ENCODE results near the gene HPCAL1.
A peak's percentile ranks its signal among the peaks of the same experiment; 100 is the strongest.

HPCAL1 gene

DNA sequence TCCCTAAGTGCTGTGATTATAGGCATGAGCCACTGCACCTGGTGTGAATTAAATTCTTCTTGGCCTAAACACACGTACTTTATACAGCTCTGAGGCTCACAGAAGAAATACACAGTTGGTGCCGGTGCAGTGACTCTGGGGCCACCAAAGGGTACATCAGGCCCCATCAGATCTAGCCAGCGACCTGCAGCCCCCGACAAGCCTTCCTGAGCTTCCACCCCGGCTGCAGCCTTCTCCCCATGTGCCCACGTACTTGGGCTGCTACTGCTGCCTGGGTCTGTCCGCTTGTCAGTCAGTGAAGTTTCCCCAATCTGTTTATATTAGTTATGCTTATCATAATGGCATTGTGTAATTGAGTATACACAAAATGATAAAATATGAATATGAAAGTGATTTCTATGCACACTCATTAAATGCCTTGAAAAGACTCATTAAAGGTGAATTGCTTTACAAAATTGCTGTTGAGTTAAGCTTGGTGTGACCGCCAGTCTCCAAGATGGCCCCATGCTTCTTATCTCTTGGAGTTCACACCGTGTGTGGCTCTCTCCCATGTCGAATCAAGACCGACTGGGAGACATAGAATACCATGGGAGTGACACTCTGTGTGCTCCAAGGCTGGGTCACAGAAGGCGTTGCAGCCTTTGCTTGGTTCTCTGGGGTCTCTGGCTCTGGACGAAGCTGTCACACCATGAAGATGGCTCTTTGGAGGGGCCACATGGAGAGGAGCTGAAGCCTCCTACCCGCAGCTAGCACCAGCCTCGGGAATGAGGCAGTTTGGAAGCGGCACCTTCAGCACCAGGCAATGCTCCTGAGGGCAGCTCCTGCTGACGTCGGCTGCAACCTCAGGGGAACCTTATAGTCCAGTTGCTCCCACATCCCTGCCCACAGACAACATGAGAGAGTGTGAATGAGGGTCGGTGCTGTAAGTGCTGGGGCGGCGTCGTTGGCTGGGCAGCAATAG lies 29.2 kb upstream of the HPCAL1 start:
- H3K27ac ChIP-seq = no peak overlapping the region
- H3K4me3 ChIP-seq = no peak overlapping the region
- no peak overlapping the region for H3K9ac ChIP-seq
- H3K4me1 ChIP-seq = peaks cover 11 to 35% (median 20%) of the 10 kb centered on the region in 10 experiments; a peak in 19 of 20 replicates
- H3K4me2 ChIP-seq = no peak overlapping the region
- H3K9me3 ChIP-seq (replicated peaks in 1 of 11) = no peaks in the 10 kb centered on the region
- H3K27me3 ChIP-seq = no peaks in the 10 kb centered on the region
- H3K36me3 ChIP-seq = no peaks in the 10 kb centered on the region
- TF ChIP-seq Cebpa-rat (IDR thresholded peaks at IDR 0.05) = no peak
- H4K20me1 ChIP-seq = no peaks in the 10 kb centered on the region

DNA sequence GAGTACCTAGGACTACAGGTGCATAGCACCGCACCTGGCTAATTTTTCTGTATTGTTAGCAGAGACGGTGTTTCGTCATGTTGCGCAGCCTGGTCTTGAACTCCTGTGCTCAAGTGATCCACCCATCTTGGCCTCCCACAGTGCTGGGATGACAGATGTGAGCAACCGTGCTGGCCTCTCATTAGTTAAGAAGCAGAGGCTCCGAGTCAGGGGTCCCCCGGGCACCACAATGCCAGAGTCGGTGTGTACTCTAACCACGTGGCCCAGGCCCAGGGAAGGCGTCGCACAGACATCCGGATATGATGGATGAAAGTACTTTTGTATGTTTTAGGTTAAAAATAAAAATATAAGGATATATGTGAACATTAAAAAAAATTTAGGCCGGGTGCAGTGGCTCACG lies 28.3 kb upstream of the HPCAL1 start:
- no peak overlapping the region for H3K9ac ChIP-seq
- no peak for TF ChIP-seq Cebpa-rat (IDR thresholded peaks at IDR 0.05)
- H3K36me3 ChIP-seq = no peaks in the 10 kb centered on the region
- no peak overlapping the region for H3K27ac ChIP-seq
- no peak overlapping the region for H3K4me2 ChIP-seq
- H3K9me3 ChIP-seq (replicated peaks in 1 of 11) = no peaks in the 10 kb centered on the region
- peaks cover 11 to 44% (median 28%) of the 10 kb centered on the region in 10 experiments; a peak in 19 of 20 replicates for H3K4me1 ChIP-seq
- no peak overlapping the region for H3K4me3 ChIP-seq
- no peaks in the 10 kb centered on the region for H4K20me1 ChIP-seq
- no peaks in the 10 kb centered on the region for H3K27me3 ChIP-seq

DNA sequence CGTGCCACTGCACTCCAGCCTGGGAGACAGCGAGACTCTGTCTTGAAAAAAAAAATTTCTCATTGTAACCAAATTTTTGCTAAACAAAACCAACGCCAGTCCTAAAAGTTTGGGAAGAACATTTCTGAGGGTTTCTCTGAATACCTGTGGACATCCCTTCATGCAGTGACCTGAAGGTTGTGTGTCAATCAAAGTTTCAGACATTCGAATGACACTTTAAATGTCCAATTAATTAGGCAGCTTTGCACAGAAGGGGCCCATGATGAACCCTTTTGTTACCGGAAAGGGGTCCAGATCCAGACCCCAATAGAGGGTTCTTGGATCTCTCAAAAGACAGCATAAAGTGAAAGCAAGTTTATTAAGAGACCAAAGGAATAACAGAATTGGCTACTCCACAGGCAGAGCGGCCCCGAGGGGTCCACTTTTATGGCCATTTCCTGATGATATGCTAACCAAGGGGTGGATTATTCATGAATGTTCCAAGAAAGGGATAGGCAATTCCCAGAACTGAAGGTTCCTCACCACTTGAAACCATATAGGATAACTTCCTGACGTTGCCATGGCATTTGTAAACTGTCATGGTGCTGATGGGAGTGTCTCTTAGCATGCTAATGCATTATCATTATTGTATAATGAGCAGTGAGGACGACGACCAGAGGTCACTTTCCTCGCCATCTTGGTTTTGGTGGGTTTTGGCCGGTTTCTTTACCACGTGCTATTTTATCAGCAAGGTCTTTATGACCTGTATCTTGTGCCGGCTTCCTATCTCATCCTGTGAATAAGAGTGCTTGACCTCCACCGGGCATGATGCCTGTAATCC lies 27.5 kb upstream of the HPCAL1 start:
- Histone ChIP-seq H3K9ac (no peak overlapping the region), H4K20me1 (no peaks in the 10 kb centered on the region), H3K4me2 (no peak overlapping the region), H3K9me3 (replicated peaks in 1 of 11) (no peaks in the 10 kb centered on the region), H3K4me1 (peaks cover 7 to 51% (median 24%) of the 10 kb centered on the region in 10 experiments; a peak in 19 of 20 replicates), H3K4me3 (no peak overlapping the region), H3K36me3 (no peaks in the 10 kb centered on the region), H3K27ac (no peak overlapping the region), H3K27me3 (no peaks in the 10 kb centered on the region)
- TF ChIP-seq Cebpa-rat (IDR thresholded peaks at IDR 0.05) = no peak

DNA sequence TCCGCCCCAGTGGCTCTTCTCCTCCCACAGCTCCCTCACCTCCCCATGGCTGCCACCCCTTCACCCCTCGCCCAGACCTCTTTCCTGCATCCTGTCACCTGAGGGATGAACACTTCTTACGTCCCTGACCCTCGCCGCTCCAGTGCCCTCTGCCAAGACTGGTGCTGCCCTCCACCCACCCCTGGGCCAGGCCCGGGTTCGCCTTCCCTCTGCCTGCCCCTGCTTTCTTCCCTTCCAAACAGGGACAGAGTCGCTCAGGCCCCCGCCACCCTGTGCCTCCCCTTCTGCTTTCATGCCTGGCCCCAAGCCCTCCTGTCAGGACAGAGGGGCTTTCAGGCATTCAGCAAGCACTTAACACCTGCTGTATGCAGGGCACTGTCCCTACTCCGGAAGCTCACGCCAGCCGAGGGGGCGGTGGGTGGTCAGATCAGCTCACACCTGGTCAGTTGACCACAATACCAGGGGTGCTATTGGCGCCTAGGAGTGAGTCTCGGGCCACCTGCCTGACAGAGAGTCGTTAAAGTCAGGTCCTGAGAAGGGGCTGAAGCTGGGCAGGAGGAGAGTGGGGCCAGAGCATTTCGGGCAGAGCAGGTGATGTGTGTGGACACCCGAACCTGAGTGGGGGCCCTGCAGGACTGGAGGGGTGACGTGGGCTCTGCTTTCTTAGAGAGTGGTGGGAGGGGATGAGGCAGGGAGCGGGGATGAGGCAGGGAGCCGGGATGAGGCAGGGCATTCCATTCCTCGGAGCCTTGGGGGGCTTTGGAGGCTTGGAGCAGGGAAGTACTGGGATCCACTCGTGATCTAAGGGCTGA lies 26.0 kb upstream of the HPCAL1 start:
- Histone ChIP-seq H3K36me3 (no peaks in the 10 kb centered on the region), H3K27me3 (no peaks in the 10 kb centered on the region), H3K4me1 (peaks cover 0 to 46% (median 16%) of the 10 kb centered on the region in 10 experiments; a peak in 15 of 20 replicates), H4K20me1 (no peaks in the 10 kb centered on the region), H3K4me2 (peak overlapping the region in 3 of 11 experiments; percentile 81 to 89 (median 84); a peak in 2 of 22 replicates), H3K4me3 (no peak overlapping the region), H3K9me3 (replicated peaks in 1 of 11) (no peaks in the 10 kb centered on the region), H3K27ac (no peak overlapping the region), H3K9ac (0 out of 22 replicates have a peak overlapping the region, but pooled peaks of 1 of the 11 experiments have one; percentile 4)
- no peak for TF ChIP-seq Cebpa-rat (IDR thresholded peaks at IDR 0.05)

DNA sequence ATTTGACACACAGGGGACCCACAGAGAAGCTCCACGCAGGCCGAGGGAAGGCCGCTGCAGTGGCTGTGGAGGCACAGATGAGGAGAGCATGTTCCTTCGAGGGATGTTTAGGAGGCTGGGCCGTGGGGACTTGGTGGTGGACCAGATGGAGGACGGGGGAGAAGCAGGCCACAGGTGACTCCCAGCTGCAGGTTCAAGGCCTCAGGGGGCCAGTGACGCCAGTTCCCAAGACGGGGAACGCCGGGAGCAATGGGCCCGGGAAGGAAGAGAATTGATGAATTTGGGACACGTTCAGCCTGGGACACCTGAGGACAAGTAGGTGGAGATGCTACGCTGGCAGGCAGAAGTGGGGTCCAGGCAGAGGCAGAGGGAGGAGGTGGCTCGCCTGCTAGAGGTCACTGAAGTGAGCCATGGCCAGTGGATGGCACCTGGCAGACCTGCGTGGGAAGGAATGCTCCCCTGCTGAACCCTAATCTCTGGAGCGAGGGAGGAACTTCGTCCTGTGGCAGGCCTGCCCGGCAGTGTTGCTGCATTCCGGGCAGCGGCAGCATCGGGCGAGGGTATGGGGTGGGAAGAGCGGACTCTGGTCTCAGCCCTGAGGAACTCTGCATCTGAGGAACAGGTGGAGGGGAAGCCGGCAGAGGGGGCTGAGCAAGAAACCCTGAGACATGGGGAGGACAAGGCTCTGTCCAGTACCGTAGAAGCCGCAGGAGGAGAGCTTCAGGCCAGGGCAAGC lies 25.2 kb upstream of the HPCAL1 start:
- H3K27ac ChIP-seq = peak overlapping the region in 5 of 11 experiments; percentile 4 to 70 (median 60); a peak in 7 of 22 replicates
- TF ChIP-seq Cebpa-rat (IDR thresholded peaks at IDR 0.05) = no peak
- peak overlapping the region in 3 of 11 experiments; percentile 2 to 57 (median 26); a peak in 2 of 22 replicates for H3K9ac ChIP-seq
- no peak overlapping the region for H3K4me3 ChIP-seq
- H3K9me3 ChIP-seq (replicated peaks in 1 of 11) = no peaks in the 10 kb centered on the region
- H3K36me3 ChIP-seq = no peaks in the 10 kb centered on the region
- peak overlapping the region in 5 of 11 experiments; percentile 62 to 89 (median 81); a peak in 10 of 22 replicates for H3K4me2 ChIP-seq
- no peaks in the 10 kb centered on the region for H4K20me1 ChIP-seq
- H3K27me3 ChIP-seq = no peaks in the 10 kb centered on the region
- H3K4me1 ChIP-seq = peaks cover 7 to 54% (median 23%) of the 10 kb centered on the region in 10 experiments

DNA sequence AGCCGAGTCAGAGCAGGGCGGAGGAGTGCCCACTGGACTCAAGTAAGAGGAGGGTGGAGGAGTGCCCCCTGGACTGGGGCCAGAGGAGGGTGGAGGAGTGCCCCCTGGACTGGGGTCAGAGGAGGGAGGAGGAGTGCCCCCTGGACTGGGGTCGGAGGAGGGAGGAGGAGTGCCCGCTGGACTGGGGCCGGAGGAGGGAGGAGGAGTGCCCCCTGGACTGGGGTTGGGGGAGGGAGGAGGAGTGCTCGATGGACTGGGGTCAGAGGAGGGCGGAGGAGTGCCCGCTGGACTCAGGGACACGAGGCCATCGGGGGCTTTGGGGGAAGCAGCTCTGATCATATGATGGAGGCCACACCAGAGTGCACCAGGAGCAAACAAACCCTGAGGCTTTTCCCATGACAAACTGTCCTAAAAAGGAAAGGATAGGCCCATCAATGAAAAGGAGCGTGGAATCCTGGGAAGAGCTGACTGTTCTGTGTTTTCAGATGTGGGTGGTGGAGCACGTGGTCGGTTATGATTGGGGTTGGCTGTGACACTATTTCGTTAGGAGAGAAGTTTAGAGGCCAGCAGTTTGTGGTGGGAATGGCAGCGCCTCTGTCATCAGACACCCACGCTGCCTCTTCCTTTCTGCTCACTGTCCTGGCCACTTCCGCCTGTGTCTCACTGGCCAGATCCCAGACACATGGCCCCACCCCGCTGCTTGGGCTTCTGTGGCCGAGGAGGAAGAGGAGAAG lies 24.5 kb upstream of the HPCAL1 start:
- H3K36me3 ChIP-seq = no peaks in the 10 kb centered on the region
- H3K4me2 ChIP-seq = peak overlapping the region in 9 of 11 experiments; percentile 10 to 89 (median 62); a peak in 14 of 22 replicates
- H4K20me1 ChIP-seq = no peaks in the 10 kb centered on the region
- no peaks in the 10 kb centered on the region for H3K27me3 ChIP-seq
- H3K4me1 ChIP-seq = peaks cover 14 to 61% (median 31%) of the 10 kb centered on the region in 10 experiments
- peak overlapping the region in 6 of 11 experiments; percentile 4 to 70 (median 50); a peak in 9 of 22 replicates for H3K27ac ChIP-seq
- no peak for TF ChIP-seq Cebpa-rat (IDR thresholded peaks at IDR 0.05)
- no peaks in the 10 kb centered on the region for H3K9me3 ChIP-seq (replicated peaks in 1 of 11)
- peak overlapping the region in 4 of 11 experiments; percentile 2 to 57 (median 18); a peak in 3 of 22 replicates for H3K9ac ChIP-seq
- H3K4me3 ChIP-seq = no peak overlapping the region

DNA sequence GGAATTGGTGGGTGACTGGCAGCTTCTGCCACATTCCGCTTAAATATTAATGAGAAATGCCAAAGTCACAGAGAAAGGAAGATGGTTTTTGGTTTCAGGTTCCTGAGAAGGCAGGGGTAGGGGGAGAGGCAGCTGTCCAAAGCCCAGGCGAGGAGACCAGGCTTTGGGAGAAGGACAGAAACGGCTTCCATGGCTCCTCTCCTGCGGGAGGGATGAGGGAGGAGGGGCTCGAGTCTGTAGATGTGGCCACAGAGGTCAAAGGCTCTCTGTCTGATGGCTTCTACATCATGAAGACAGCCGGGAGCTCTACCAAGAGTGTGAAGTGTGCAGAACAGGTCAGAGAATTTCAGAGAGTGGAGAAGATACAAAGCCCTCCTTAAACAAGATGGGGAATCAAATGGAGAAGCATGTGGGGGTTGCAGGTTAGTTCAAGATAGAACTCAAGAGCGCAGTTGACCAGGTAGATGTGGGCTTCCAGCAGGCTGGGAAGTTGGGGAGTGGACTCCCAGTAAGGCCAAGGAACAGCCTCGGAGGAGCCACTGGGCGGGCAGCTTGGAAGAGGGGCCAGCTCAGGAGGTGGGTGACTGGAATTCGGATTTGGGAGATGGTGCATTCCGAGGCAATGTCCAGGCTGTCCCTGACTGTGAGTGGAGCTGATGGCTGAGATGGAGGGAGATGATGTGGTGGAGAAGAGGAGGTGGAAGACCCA lies 23.8 kb upstream of the HPCAL1 start:
- peaks cover 21 to 69% (median 38%) of the 10 kb centered on the region in 10 experiments for H3K4me1 ChIP-seq
- no peak overlapping the region for H3K4me3 ChIP-seq
- no peaks in the 10 kb centered on the region for H3K36me3 ChIP-seq
- no peaks in the 10 kb centered on the region for H4K20me1 ChIP-seq
- H3K27ac ChIP-seq = peak overlapping the region in 3 of 11 experiments; percentile 41 to 70 (median 60); a peak in 6 of 22 replicates
- H3K27me3 ChIP-seq = no peaks in the 10 kb centered on the region
- H3K9ac ChIP-seq = peak overlapping the region in 1 of 11 experiments; percentile 10; a peak in 2 of 22 replicates
- no peaks in the 10 kb centered on the region for H3K9me3 ChIP-seq (replicated peaks in 1 of 11)
- no peak for TF ChIP-seq Cebpa-rat (IDR thresholded peaks at IDR 0.05)
- H3K4me2 ChIP-seq = peak overlapping the region in 9 of 11 experiments; percentile 10 to 89 (median 62); a peak in 14 of 22 replicates

Data from BLaER1 treated with 17β-estradiol and CSF1 and Interleukin-3, amounts not matched to agents 10 nM and 100 nM (cell line).